ENCODE data around the gene TRIM51. TPM values are rescaled to one million over a fixed set of nuclear protein-coding genes. Genes with fewer than 3 reads are reported as not detected.
"Not testable (repeated sequence)": the region's sequence is repeated elsewhere in the genome, so short reads cannot be mapped to it uniquely, and the experiment has no call there.

TRIM51 gene, protein sequence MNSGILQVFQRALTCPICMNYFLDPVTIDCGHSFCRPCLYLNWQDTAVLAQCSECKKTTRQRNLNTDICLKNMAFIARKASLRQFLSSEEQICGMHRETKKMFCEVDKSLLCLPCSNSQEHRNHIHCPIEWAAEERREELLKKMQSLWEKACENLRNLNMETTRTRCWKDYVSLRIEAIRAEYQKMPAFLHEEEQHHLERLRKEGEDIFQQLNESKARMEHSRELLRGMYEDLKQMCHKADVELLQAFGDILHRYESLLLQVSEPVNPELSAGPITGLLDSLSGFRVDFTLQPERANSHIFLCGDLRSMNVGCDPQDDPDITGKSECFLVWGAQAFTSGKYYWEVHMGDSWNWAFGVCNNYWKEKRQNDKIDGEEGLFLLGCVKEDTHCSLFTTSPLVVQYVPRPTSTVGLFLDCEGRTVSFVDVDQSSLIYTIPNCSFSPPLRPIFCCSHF
- total RNA-seq (2014; rRNA removed; shearing (Covaris generic); ENCODE audit: low replicate concordance) = not detected in 2 replicates

DNA sequence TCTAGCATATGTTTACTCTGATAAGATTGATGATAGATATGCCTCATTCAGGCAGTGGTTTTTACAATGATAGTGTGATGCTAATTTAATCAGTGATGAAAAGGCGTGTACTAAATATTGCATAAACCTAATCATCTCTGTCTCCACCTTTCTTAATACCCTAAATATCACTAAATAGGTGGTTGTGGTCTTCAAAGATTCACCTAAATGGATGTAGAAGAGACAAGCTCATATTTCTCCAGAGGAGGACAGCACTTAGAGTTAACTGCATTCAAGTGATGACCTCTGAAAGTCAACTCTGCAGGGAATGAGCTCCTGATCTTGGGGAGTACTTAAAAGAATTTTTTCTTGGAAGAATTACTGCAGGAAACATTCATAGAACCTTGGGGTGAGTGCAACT lies at the start of gene TRIM51:
Gene TRIM51, plus strand, starts transcription at position 301 of the 400 bp plus-strand sequence. CDS start 2,132 bp downstream, outside the sequence.
- DNase-seq (ENCODE audit: low read depth); in situ Hi-C loops (cut with HindIII; ENCODE audit: low pct_unique_long_range_greater_than_20kb, low sequenced_read_pairs): not testable (repeated sequence)

DNA sequence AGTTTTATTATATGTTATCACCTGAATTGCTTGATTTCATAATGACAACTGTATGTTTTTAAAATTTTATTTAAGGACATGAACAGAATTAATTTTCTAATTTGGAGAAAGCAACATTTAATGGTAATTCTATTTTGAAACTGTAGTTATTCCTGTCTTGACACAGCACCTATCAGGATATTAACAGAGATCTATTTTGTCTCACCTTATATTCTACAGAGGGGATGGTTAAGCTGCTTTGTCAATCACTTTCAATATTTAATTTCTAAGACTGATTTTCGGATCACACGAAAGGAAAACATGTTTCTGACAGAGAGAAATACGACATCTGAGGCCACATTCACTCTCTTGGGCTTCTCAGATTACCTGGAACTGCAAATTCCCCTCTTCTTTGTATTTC lies 44.6 kb upstream of the TRIM51 start, which contains the start of gene OR5D16:
Gene OR5D16, plus strand, starts transcription at position 301 of the 400 bp plus-strand sequence. Its CDS starts 0 bp downstream, at position 301.
- DNase-seq (ENCODE audit: low read depth) = no peak
- in situ Hi-C loops (cut with HindIII; ENCODE audit: low pct_unique_long_range_greater_than_20kb, low sequenced_read_pairs) = no loop called here

DNA sequence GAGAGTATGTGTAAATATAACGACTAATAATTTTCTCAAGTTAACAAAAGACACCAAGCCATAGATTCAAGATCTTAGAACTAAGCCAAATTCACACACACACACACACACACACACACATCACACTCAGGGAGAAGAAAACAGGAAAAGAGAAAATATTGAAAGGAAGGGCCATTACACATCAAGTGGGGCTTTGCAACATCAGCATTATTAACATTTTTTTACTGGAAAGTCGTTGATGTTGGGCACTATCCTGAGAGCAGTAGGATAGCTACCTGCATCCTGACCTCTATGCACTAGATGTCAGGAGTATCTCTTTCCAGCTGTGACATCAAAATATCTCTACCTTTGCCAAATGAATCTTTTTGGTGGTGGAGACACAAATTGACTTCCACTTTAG lies 35.6 kb upstream of the TRIM51 start:
- in situ Hi-C loops (cut with HindIII; ENCODE audit: low pct_unique_long_range_greater_than_20kb, low sequenced_read_pairs) = no loop called here

DNA sequence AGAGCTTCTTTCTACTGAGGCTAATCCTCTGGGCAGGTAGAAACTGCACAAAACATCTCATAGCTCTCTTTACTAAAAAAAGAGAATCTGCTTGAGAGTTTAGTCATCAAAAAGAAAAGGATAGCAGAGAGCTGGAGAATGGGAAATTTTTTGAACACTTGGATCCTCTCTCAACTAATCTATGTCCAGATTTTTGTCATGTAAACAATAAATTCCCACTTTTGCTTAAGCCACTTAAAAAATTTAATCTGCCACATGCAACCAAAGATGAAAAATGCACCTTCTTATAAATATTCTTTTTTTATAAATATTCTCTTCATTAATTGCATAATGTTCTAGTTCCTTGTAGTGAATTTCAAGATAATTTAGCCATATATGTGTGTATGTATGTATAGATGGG lies 34.1 kb upstream of the TRIM51 start:
- in situ Hi-C loops (cut with HindIII; ENCODE audit: low pct_unique_long_range_greater_than_20kb, low sequenced_read_pairs) = no loop called here
- DNase-seq (ENCODE audit: low read depth) = no peak

More for the DNA sequence above, 35.6 kb upstream of the TRIM51 start:
- no peak for DNase-seq (ENCODE audit: low read depth)

DNA sequence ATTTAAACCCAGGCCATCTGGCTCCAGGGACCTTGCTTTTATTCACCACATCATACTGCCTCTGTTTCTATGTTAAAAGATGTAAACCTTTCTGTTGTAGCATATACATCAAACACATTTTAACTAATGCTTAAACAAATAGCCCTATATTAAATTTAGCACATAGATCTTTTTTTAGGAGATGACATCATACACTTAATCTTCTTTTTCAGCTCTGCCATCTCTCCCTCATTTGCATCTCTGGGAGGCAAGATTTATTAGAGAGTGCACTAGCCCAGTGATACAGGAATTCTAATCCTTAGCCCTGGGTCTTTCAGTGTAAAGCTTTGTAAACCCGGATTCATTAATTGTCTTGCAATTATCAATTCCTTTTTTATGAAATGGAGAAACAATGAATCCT lies 31.0 kb upstream of the TRIM51 start:
- in situ Hi-C loops (cut with HindIII; ENCODE audit: low pct_unique_long_range_greater_than_20kb, low sequenced_read_pairs) = no loop called here
- no peak for DNase-seq (ENCODE audit: low read depth)

DNA sequence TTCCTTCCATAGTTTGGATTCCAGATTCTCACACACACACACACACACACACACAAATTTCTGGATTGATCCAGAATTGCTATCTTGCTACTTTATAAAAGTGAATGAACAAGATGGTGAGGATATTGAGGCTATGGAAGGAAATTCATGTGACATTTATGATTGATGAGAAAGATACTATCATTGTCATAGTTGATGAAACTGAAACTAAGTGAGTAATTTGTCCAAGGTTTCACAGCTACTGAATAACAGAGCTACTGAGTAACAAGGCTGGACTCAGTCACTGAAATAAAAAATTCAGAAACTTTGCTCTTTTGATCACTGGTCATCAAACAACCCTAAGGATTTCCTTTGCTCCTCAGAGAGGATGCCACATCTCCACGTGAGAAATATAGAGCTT lies 28.4 kb upstream of the TRIM51 start:
- in situ Hi-C loops (cut with HindIII; ENCODE audit: low pct_unique_long_range_greater_than_20kb, low sequenced_read_pairs) = no loop called here

DNA sequence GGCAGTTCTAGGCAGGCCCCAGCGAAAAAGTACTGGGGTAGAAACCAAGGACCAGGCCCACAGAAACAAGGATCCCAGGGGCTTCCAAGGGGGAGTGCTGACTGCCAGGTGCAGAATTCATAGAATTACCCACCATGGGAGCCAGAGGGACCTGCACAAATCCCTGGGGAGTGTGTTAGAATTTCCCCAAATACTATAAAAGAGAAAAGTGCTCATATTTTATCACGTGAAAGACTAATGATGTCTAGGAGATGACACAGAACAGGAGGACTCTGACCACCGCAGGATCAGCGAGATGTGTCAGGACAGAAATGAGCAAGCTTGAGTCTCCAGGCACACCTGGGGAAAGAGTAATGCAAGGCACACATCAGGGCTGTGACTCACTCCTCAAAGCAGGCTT lies 15.7 kb upstream of the TRIM51 start:
- DNase-seq (ENCODE audit: low read depth); in situ Hi-C loops (cut with HindIII; ENCODE audit: low pct_unique_long_range_greater_than_20kb, low sequenced_read_pairs): not testable (repeated sequence)

More for the DNA sequence above, 28.4 kb upstream of the TRIM51 start:
- no peak for DNase-seq (ENCODE audit: low read depth)

DNA sequence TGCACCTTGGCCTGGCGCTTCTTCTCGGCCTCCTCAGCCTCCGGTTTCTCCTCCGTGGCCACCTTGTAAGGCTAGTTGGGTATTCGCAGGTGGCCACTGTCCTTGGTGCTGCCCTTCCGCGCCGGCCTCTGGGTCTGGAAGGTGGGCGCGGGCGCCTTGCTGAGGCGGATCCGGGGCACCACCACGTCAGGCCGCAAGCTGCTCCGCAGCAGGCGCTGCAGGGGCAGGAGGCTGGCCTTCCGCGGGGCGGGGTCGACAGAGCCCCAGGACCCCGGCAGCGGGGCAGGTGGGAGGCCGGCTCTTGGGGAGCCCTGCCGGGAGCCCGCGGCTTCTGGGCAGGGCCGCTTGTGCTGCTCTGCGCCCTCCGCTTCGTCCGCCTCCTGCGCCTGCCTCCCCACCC lies 10.4 kb upstream of the TRIM51 start:
- in situ Hi-C loops (cut with HindIII; ENCODE audit: low pct_unique_long_range_greater_than_20kb, low sequenced_read_pairs); DNase-seq (ENCODE audit: low read depth): not testable (repeated sequence)

DNA sequence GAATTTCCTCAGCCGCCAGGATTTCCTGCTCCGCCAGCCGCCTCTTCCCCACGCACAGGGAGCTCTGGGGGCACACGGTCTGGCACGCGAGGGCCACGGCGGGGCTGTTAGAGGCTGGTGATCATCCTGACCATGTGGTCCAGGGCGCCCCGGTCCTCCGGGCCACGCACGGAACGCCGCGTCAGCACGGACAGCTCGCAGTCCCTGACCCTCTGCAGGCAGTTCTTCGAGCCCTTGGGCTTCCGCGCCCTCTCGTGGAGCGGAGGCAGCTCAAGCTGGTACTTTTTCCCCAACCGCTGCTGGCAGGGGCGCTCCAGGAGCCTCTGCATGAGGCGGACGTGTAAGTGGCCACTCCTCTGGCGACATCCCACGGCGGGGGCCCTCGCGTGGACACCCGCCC lies 10.0 kb upstream of the TRIM51 start:
- in situ Hi-C loops (cut with HindIII; ENCODE audit: low pct_unique_long_range_greater_than_20kb, low sequenced_read_pairs); DNase-seq (ENCODE audit: low read depth): not testable (repeated sequence)

DNA sequence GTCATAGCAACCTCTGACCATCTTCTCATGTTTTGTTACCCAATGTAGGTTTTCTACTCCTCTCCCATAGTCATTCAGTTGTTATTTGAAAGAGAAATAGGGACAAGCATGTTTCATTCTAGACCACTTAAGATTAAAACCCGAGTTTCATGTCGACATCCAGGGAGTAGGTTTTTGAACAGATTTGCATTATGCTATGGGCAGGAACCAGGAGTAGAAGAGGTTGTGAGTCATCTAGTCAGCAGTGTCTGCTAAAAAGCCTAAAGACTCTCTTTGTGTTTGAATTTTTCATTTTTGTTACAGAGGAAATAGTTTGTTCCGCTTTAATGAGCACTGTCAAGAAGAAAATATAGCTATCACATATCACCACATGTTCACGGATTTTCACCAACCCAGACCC lies 1.9 kb downstream of the TRIM51 start:
- DNase-seq (ENCODE audit: low read depth); in situ Hi-C loops (cut with HindIII; ENCODE audit: low pct_unique_long_range_greater_than_20kb, low sequenced_read_pairs): not testable (repeated sequence)

DNA sequence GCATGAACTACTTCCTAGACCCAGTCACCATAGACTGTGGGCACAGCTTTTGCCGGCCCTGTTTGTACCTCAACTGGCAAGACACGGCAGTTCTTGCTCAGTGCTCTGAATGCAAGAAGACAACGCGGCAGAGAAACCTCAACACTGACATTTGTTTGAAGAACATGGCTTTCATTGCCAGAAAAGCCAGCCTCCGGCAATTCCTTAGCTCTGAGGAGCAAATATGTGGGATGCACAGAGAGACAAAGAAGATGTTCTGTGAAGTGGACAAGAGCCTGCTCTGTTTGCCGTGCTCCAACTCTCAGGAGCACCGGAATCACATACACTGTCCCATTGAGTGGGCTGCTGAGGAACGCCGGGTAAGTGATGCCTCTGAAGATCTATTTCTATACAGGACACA lies 2.4 kb downstream of the TRIM51 start:
- DNase-seq (ENCODE audit: low read depth); in situ Hi-C loops (cut with HindIII; ENCODE audit: low pct_unique_long_range_greater_than_20kb, low sequenced_read_pairs): not testable (repeated sequence)

DNA sequence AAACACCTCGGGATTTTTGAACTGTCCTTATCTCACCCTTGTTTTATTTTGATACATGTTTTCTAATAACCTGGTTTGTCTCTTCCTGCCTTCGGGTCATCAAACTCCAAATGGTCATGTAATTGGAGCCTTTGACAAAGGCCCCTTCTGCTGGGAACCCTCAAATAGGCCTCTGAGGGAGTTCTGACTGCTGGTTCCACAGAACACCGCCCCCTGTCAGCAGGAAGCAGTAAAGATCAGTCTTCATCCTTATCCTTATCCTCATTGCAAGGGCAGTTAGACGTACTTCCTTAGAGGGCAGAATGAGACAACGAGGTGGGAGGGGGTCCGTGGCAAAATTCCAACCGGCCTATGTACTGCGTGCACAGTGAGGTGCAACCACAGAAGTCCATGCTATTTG lies 12.1 kb downstream of the TRIM51 start:
- in situ Hi-C loops (cut with HindIII; ENCODE audit: low pct_unique_long_range_greater_than_20kb, low sequenced_read_pairs) = no loop called here
- no peak for DNase-seq (ENCODE audit: low read depth)

DNA sequence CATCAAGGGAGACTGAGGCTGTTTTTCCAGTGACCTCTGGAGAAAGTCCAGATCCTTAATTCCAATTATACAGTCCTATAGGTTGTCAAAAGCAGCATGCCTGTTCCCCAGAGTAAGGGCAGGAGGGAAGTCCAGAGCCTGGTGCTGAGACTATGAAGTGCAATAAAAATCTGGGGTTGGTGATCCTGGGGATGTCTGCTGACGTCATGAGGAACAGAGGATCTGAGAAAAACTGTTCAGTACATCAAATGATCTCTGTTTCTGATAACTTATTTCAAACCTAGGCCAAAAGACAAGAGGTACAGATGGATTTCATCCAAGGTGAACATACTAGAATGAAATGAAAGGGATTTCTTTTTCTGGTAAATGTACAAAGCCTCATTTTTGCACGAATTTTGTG lies 19.2 kb downstream of the TRIM51 start:
- in situ Hi-C loops (cut with HindIII; ENCODE audit: low pct_unique_long_range_greater_than_20kb, low sequenced_read_pairs) = no loop called here
- DNase-seq (ENCODE audit: low read depth) = no peak

DNA sequence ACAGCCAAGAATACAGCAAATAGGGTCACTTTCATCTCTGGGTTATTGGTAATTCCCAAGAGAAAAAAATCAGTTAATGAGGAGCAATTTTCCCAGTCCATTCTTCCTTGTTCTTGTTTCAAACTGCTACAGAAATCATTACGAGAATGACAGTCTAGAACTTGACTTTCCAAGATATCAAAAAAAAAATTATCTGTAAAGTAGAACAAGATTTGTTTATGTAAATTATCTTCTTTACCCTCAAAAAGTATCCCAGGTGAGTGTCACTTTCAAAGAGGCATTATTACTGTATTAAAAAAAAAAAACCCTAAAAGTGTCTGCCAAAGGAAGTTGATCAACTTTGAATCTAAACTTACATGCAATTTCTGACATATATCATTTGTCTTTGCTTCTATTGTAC lies 31.4 kb downstream of the TRIM51 start, which contains the start of gene OR5W2:
Gene OR5W2, minus strand, starts transcription at position 101 of the 400 bp plus-strand sequence. Its CDS starts 0 bp downstream, at position 101.
- in situ Hi-C loops (cut with HindIII; ENCODE audit: low pct_unique_long_range_greater_than_20kb, low sequenced_read_pairs) = no loop called here
- no peak for DNase-seq (ENCODE audit: low read depth)

DNA sequence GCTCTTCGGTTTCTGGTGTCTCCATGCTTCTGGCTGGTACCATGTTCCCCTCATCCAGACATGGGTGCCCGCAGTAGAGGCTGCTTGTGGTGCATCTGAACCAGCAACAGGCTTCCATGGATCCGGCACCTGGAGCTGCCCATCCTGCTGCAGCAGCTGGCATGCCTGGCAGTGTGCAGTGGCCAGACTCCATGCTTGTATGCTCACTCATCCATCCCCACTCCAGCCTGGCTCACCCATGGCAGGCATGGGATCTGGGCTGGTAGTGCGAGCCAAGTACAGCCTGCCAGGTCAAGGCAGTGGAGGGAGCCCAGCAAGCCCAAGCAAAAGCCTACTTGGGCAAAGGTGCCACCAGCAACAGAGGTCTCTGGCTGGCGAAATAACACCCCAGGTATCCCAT lies 37.4 kb downstream of the TRIM51 start:
- in situ Hi-C loops (cut with HindIII; ENCODE audit: low pct_unique_long_range_greater_than_20kb, low sequenced_read_pairs) = no loop called here
- no peak for DNase-seq (ENCODE audit: low read depth)

DNA sequence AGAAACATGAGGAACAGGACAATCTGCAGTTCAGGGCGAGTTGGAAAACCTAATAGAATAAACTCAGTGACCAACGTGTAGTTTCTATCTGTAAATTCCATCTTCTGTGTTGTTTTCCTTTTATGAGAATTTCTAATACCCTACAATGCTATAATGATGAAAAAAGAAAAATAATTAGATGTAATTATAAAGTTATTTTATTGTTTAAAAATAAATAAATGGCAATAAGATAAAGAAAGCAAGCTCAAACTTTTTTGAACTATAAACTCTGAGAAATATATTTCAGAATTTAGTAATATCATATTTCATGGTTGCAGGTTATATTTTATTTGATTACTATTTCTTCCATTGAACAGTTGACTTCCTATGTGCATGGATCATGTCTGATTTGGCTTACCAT lies 53.2 kb downstream of the TRIM51 start, which contains the start of gene OR5I1:
Gene OR5I1, minus strand, starts transcription at position 101 of the 400 bp plus-strand sequence. Its CDS starts 0 bp downstream, at position 101.
- no peak for DNase-seq (ENCODE audit: low read depth)
- in situ Hi-C loops (cut with HindIII; ENCODE audit: low pct_unique_long_range_greater_than_20kb, low sequenced_read_pairs) = no loop called here

Data from Caki2 (cell line).